Measurements from ENCODE around the gene CNTNAP2. TPM values are rescaled to one million over a fixed set of nuclear protein-coding genes. Genes with fewer than 3 reads are reported as not detected.

Gene CNTNAP2
- total RNA-seq, 1 donor from 2014 or later, result not detected

GRCh38 chr7:147296986-147297385, 1180.4 kb downstream of the CNTNAP2 start:
- intact Hi-C loops (cut with micrococcal nuclease), result no loop called here
- H3K4me3 Mint-ChIP-seq, result no peak overlapping the region

GRCh38 chr7:147298611-147299043, 1182.0 kb downstream of the CNTNAP2 start:
- Mint-ChIP-seq H3K27ac (no peak overlapping the region), H3K4me1 (ENCODE audit: low read depth) (no peaks in the 10 kb centered on the region), H3K36me3 (ENCODE audit: low read depth) (no peaks in the 10 kb centered on the region), H3K4me3 (no peak overlapping the region), H3K9me3 (no peaks in the 10 kb centered on the region), H3K27me3 (ENCODE audit: insufficient read depth) (no peaks in the 10 kb centered on the region)
- DNase-seq (ENCODE audit: low spot score), result no peak
- intact Hi-C loops (cut with micrococcal nuclease), result no loop called here

More at GRCh38 chr7:147296986-147297385, 1180.4 kb downstream of the CNTNAP2 start:
- Mint-ChIP-seq H3K9me3 (no peaks in the 10 kb centered on the region), H3K27ac (no peak overlapping the region), H3K27me3 (ENCODE audit: insufficient read depth) (no peaks in the 10 kb centered on the region), H3K36me3 (ENCODE audit: low read depth) (no peaks in the 10 kb centered on the region), H3K4me1 (ENCODE audit: low read depth) (no peaks in the 10 kb centered on the region)
- DNase-seq (ENCODE audit: low spot score), result no peak

GRCh38 chr7:147300293-147300692, 1183.7 kb downstream of the CNTNAP2 start:
- H3K27ac Mint-ChIP-seq, result no peak overlapping the region
- H3K36me3 Mint-ChIP-seq (ENCODE audit: low read depth), result no peaks in the 10 kb centered on the region
- no peaks in the 10 kb centered on the region for H3K9me3 Mint-ChIP-seq
- DNase-seq (ENCODE audit: low spot score), result no peak
- H3K4me1 Mint-ChIP-seq (ENCODE audit: low read depth), result no peaks in the 10 kb centered on the region
- no peak overlapping the region for H3K4me3 Mint-ChIP-seq
- H3K27me3 Mint-ChIP-seq (ENCODE audit: insufficient read depth), result no peaks in the 10 kb centered on the region
- intact Hi-C loops (cut with micrococcal nuclease), result no loop called here

GRCh38 chr7:147304376-147304775, 1187.8 kb downstream of the CNTNAP2 start:
- H3K27me3 Mint-ChIP-seq (ENCODE audit: insufficient read depth), result no peaks in the 10 kb centered on the region
- no peak for DNase-seq (ENCODE audit: low spot score)
- no peaks in the 10 kb centered on the region for H3K4me1 Mint-ChIP-seq (ENCODE audit: low read depth)
- H3K36me3 Mint-ChIP-seq (ENCODE audit: low read depth), result no peaks in the 10 kb centered on the region
- H3K4me3 Mint-ChIP-seq, result no peak overlapping the region
- intact Hi-C loops (cut with micrococcal nuclease), result no loop called here
- peaks cover 4% of the 10 kb centered on the region for H3K9me3 Mint-ChIP-seq
- no peak overlapping the region for H3K27ac Mint-ChIP-seq

- no peak overlapping the region for H3K4me3 Mint-ChIP-seq
These were observed 1189.2 kb downstream of the CNTNAP2 start for GRCh38 chr7:147305827-147306226.

GRCh38 chr7:147308539-147308938, 1191.9 kb downstream of the CNTNAP2 start:
- H3K36me3 Mint-ChIP-seq (ENCODE audit: low read depth), result no peaks in the 10 kb centered on the region
- H3K4me1 Mint-ChIP-seq (ENCODE audit: low read depth), result no peaks in the 10 kb centered on the region
- no peaks in the 10 kb centered on the region for H3K27me3 Mint-ChIP-seq (ENCODE audit: insufficient read depth)
- intact Hi-C loops (cut with micrococcal nuclease), result no loop called here
- no peak for DNase-seq (ENCODE audit: low spot score)
- H3K4me3 Mint-ChIP-seq, result no peak overlapping the region
- peaks cover 4% of the 10 kb centered on the region for H3K9me3 Mint-ChIP-seq
- H3K27ac Mint-ChIP-seq, result no peak overlapping the region

More at GRCh38 chr7:147305827-147306226, 1189.2 kb downstream of the CNTNAP2 start:
- H3K36me3 Mint-ChIP-seq (ENCODE audit: low read depth), result no peaks in the 10 kb centered on the region
- no peak overlapping the region for H3K27ac Mint-ChIP-seq
- intact Hi-C loops (cut with micrococcal nuclease), result no loop called here
- H3K27me3 Mint-ChIP-seq (ENCODE audit: insufficient read depth), result no peaks in the 10 kb centered on the region
- DNase-seq (ENCODE audit: low spot score), result no peak
- H3K9me3 Mint-ChIP-seq, result peaks cover 4% of the 10 kb centered on the region
- H3K4me1 Mint-ChIP-seq (ENCODE audit: low read depth), result no peaks in the 10 kb centered on the region

GRCh38 chr7:147311336-147311735, 1194.7 kb downstream of the CNTNAP2 start:
- H3K4me1 Mint-ChIP-seq (ENCODE audit: low read depth), result no peaks in the 10 kb centered on the region
- no peaks in the 10 kb centered on the region for H3K36me3 Mint-ChIP-seq (ENCODE audit: low read depth)
- H3K9me3 Mint-ChIP-seq, result peaks cover 14% of the 10 kb centered on the region
- H3K4me3 Mint-ChIP-seq, result no peak overlapping the region
- H3K27me3 Mint-ChIP-seq (ENCODE audit: insufficient read depth), result no peaks in the 10 kb centered on the region
- no peak overlapping the region for H3K27ac Mint-ChIP-seq
- DNase-seq (ENCODE audit: low spot score), result no peak
- intact Hi-C loops (cut with micrococcal nuclease), result no loop called here

- intact Hi-C loops (cut with micrococcal nuclease), result no loop called here
- Mint-ChIP-seq H3K9me3 (no peaks in the 10 kb centered on the region), H3K36me3 (ENCODE audit: low read depth) (no peaks in the 10 kb centered on the region)
These were observed 1204.9 kb downstream of the CNTNAP2 start for GRCh38 chr7:147321504-147321903.

GRCh38 chr7:147332988-147333387, 1216.4 kb downstream of the CNTNAP2 start:
- Mint-ChIP-seq H3K9me3 (peaks cover 7% of the 10 kb centered on the region), H3K4me3 (no peak overlapping the region), H3K27me3 (ENCODE audit: insufficient read depth) (no peaks in the 10 kb centered on the region), H3K4me1 (ENCODE audit: low read depth) (no peaks in the 10 kb centered on the region), H3K36me3 (ENCODE audit: low read depth) (no peaks in the 10 kb centered on the region), H3K27ac (no peak overlapping the region)
- DNase-seq (ENCODE audit: low spot score), result no peak
- intact Hi-C loops (cut with micrococcal nuclease), result no loop called here

More at GRCh38 chr7:147321504-147321903, 1204.9 kb downstream of the CNTNAP2 start:
- no peaks in the 10 kb centered on the region for H3K27me3 Mint-ChIP-seq (ENCODE audit: insufficient read depth)
- no peak for DNase-seq (ENCODE audit: low spot score)
- H3K4me1 Mint-ChIP-seq (ENCODE audit: low read depth), result no peaks in the 10 kb centered on the region
- H3K27ac Mint-ChIP-seq, result no peak overlapping the region
- no peak overlapping the region for H3K4me3 Mint-ChIP-seq

- intact Hi-C loops (cut with micrococcal nuclease), result no loop called here
- Mint-ChIP-seq H3K4me1 (ENCODE audit: low read depth) (no peaks in the 10 kb centered on the region), H3K27me3 (ENCODE audit: insufficient read depth) (no peaks in the 10 kb centered on the region), H3K4me3 (no peak overlapping the region), H3K27ac (no peak overlapping the region), H3K36me3 (ENCODE audit: low read depth) (no peaks in the 10 kb centered on the region), H3K9me3 (peaks cover 3% of the 10 kb centered on the region)
- no peak for DNase-seq (ENCODE audit: low spot score)
These were observed 1246.5 kb downstream of the CNTNAP2 start for GRCh38 chr7:147363101-147363500.

GRCh38 chr7:147376192-147376591, 1259.6 kb downstream of the CNTNAP2 start:
- H3K36me3 Mint-ChIP-seq (ENCODE audit: low read depth), result no peaks in the 10 kb centered on the region
- no peak for DNase-seq (ENCODE audit: low spot score)
- H3K9me3 Mint-ChIP-seq, result peaks cover 10% of the 10 kb centered on the region
- H3K27me3 Mint-ChIP-seq (ENCODE audit: insufficient read depth), result no peaks in the 10 kb centered on the region
- intact Hi-C loops (cut with micrococcal nuclease), result no loop called here
- no peak overlapping the region for H3K27ac Mint-ChIP-seq
- no peak overlapping the region for H3K4me3 Mint-ChIP-seq
- H3K4me1 Mint-ChIP-seq (ENCODE audit: low read depth), result no peaks in the 10 kb centered on the region

- Mint-ChIP-seq H3K36me3 (ENCODE audit: low read depth) (no peaks in the 10 kb centered on the region), H3K9me3 (peaks cover 3% of the 10 kb centered on the region), H3K4me1 (ENCODE audit: low read depth) (no peaks in the 10 kb centered on the region), H3K27ac (no peak overlapping the region), H3K27me3 (ENCODE audit: insufficient read depth) (no peaks in the 10 kb centered on the region), H3K4me3 (no peak overlapping the region)
- no peak for DNase-seq (ENCODE audit: low spot score)
- intact Hi-C loops (cut with micrococcal nuclease), result no loop called here
These were observed 1264.3 kb downstream of the CNTNAP2 start for GRCh38 chr7:147380926-147381325.

- no peak overlapping the region for H3K27ac Mint-ChIP-seq
These were observed 1277.7 kb downstream of the CNTNAP2 start for GRCh38 chr7:147394329-147394728.

GRCh38 chr7:147400221-147400689, 1283.7 kb downstream of the CNTNAP2 start:
- H3K36me3 Mint-ChIP-seq (ENCODE audit: low read depth), result no peaks in the 10 kb centered on the region
- H3K27me3 Mint-ChIP-seq (ENCODE audit: insufficient read depth), result no peaks in the 10 kb centered on the region
- intact Hi-C loops (cut with micrococcal nuclease), result no loop called here
- H3K4me3 Mint-ChIP-seq, result no peak overlapping the region
- no peaks in the 10 kb centered on the region for H3K4me1 Mint-ChIP-seq (ENCODE audit: low read depth)
- H3K27ac Mint-ChIP-seq, result no peak overlapping the region
- DNase-seq (ENCODE audit: low spot score), result no peak
- H3K9me3 Mint-ChIP-seq, result peaks cover 12% of the 10 kb centered on the region

More at GRCh38 chr7:147394329-147394728, 1277.7 kb downstream of the CNTNAP2 start:
- Mint-ChIP-seq H3K9me3 (peaks cover 6% of the 10 kb centered on the region), H3K4me1 (ENCODE audit: low read depth) (no peaks in the 10 kb centered on the region), H3K27me3 (ENCODE audit: insufficient read depth) (no peaks in the 10 kb centered on the region), H3K36me3 (ENCODE audit: low read depth) (no peaks in the 10 kb centered on the region), H3K4me3 (no peak overlapping the region)
- intact Hi-C loops (cut with micrococcal nuclease), result no loop called here
- DNase-seq (ENCODE audit: low spot score), result no peak
